GM10266 (cell line): Measurements from ENCODE around the gene CXCL3.

Experiments used
- DNase-seq: peaks from one replicate; pipeline ENCODE4 v3.0.0; 2012; ENCODE audit errors: extremely low spot score
- CTCF ChIP-seq: IDR thresholded peaks from 2 replicates; pipeline ENCODE4 v1.5.1; 2012; ENCODE audit warnings: mild to moderate bottlenecking, low read depth; ENCODE audit not compliant: control insufficient read depth, insufficient read depth; ENCODE audit errors: missing control alignments

Gene CXCL3

GRCh38 chr4:74016068-74016467 lies 22.4 kb downstream of the CXCL3 start:
- no peak for TF ChIP-seq CTCF
- DNase-seq: no peak

GRCh38 chr4:74015126-74015780 lies 23.2 kb downstream of the CXCL3 start:
- no peak for DNase-seq
- no peak for TF ChIP-seq CTCF

- TF ChIP-seq CTCF: no peak
- DNase-seq: no peak
Observed at GRCh38 chr4:74014332-74014731, 24.2 kb downstream of the CXCL3 start.

GRCh38 chr4:74013264-74013663 lies 25.2 kb downstream of the CXCL3 start:
- TF ChIP-seq CTCF: no peak
- DNase-seq: no peak

GRCh38 chr4:74012130-74012529 lies 26.4 kb downstream of the CXCL3 start:
- no peak for DNase-seq
- no peak for TF ChIP-seq CTCF

GRCh38 chr4:74009307-74009706 lies 29.2 kb downstream of the CXCL3 start:
- no peak for DNase-seq
- TF ChIP-seq CTCF: no peak

GRCh38 chr4:74006009-74006476 lies 32.4 kb downstream of the CXCL3 start:
- no peak for DNase-seq
- no peak for TF ChIP-seq CTCF
